ENCODE data around the gene GRID1.

GRID1 gene

GRCh38 chr10:86205306-86206239 lies 161.0 kb downstream of the GRID1 start:
- DNase-seq, result no peak

GRCh38 chr10:86204421-86205305 lies 161.9 kb downstream of the GRID1 start:
- DNase-seq, result no peak

DNA sequence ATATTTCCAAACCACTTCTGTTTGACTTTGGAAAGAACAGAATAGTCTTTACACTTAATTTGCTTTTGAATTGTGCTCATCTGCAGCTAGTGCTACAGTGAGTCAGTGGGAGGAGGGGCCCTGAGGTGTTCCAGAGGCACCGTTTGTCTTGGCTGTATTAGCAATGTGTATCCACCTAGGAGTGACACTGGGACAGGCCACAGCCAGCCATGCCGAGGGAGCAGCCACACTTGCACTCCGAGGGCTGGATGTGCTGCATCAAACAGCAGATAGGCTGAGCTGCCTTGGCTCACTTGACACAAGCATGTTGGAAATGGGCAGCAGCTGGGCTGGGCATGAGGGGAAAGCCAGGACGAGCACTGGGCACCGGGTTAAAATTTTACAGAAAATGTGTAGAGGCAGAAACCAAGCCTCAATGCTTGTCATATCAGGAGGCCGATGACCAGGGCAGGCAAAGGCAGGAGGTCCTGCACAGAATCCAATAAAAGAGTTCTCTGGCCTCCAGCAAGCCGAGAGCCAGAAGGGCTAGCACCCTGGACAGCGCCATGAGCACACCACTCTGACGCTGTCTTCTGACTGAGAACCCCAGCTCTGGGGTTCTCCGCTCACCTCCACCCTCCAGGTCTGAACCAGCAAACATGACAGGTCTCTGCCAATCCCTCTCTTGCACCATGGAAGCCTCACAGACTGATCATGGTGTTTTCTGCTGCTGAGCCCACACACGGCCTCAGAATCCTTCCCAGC lies 163.3 kb downstream of the GRID1 start:
- peak; percentile 35 to 74 (median 51) for DNase-seq

GRCh38 chr10:86202226-86202735 lies 164.3 kb downstream of the GRID1 start:
- DNase-seq, result no peak

GRCh38 chr10:86200867-86201266 lies 165.7 kb downstream of the GRID1 start:
- DNase-seq, result no peak

GRCh38 chr10:86200269-86200668 lies 166.3 kb downstream of the GRID1 start:
- DNase-seq, result no peak

GRCh38 chr10:86199041-86199440 lies 167.6 kb downstream of the GRID1 start:
- DNase-seq, result peak; percentile 12 to 52 (median 32)

- no peak for DNase-seq
These were observed 168.3 kb downstream of the GRID1 start for GRCh38 chr10:86198271-86198670.

DNA sequence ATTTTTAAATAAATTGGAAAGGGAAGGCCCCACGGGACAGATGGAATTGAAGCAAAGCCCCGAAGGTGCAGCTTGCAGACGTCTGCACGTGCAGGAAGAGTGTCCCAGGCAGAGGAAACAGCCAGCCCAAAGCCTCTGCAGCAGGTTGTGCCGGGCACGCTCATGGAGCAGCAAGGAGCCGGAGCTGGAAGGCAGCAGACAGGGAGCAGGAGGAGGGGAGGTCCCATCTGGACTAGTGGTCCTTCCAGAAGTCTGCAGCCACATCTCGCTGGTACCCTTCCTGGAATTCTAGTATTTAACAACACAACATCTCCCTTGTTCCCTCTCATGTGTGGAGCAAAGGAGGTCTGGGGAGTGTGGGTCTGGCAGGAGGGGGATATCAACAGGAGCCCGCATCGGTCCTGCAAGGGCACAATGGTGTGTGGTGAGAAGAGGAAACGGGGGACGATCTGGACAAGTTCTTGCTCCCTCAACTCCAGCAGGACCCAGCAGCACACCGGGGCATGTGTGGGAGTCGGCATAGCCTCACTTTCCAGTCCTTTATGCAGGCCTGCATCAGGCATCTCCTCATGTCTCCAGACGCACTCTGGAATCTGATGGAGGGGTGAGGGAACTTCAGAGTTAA lies 169.3 kb downstream of the GRID1 start:
- no peak for DNase-seq

DNA sequence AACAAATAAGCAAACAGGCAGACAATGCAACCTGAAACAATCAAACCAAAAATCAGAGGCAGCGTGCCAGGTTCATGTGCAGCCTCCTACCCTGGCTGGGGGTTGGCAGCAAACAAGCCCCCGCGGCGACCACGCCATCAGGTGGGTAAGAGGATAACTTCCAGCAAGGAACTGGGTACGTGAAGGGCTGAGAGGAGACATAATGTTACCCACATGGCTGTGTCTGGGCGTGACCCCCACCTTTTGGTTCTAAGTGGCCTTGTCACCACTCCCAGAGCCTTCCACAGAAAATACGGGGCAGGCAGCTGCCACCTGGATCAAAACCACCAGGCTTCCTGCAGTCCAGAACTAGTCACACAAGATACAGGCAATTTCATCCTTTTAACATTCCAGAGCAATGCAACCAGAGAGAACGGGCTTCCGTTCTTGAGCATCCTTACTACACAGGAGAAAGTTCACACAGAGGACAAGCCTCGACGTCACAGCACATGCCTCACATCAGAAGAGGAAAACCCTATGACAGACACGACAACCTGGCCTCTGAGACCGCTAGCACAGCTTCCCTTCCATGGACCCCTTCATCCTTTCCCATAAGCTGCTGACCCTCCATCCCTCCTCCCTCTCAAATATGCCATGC lies 171.0 kb downstream of the GRID1 start:
- DNase-seq, result no peak

- DNase-seq, result no peak
These were observed 171.9 kb downstream of the GRID1 start for GRCh38 chr10:86194684-86195083.

DNA sequence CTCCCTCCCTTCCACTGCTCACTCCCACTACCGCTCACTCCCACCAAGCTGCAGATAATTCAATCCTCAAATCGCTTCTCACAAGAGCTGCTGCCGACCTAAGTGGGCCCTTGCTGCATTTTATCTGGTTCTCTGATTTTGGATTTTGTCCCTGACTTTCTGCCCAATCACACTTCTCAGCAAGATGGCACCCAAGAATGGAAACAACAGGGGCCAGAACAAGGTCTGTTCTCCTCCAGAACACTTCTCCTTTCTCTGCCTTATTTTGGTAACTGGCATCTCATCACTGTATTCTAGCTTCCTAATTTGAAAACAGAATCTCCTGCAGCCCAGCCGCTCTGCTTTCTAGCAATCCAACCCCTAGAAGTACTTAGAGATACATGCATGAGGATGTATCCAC lies 172.8 kb downstream of the GRID1 start:
- no peak for DNase-seq

- DNase-seq, result no peak
These were observed 173.9 kb downstream of the GRID1 start for GRCh38 chr10:86192691-86193090.

DNA sequence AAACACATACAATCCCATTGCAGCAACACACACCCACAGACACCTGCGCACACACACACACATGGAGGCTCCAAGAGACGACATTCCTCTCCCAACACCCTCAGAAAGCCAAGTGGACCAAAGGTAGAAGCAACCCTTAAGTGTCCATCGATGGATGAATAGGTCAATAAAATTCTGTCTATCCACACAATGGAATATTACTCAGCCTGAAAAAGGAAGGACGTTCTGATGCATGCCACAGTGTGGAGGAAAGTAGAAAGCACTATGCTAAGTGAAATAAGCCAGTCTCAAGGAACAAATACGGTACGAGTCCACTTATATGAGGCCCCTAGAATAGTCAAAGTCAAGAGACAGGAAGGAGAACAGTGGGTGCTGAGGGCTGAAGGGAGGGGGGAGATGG lies 174.4 kb downstream of the GRID1 start:
- no peak for DNase-seq

DNA sequence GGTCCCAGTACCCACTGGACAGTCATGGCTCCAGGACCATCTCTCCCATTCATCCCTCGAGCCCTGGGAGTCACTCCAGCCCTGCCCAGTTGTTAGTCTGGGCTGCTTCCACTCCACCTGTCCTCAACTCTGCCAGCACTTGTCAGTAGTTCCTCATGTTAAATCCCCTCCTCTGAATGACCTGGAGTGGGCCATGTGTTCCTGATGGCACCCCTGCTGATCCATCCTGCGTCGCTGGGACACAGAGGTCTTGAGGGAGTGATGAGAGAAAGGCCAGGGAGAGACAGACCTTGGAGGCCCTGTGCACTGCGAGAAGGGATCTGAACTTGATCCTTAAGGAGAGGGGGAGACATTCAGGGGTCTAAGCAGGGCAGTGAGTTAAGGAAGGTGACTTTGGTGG lies 174.9 kb downstream of the GRID1 start:
- no peak for DNase-seq

- no peak for DNase-seq
These were observed 175.4 kb downstream of the GRID1 start for GRCh38 chr10:86191166-86191565.

GRCh38 chr10:86190291-86190690 lies 176.3 kb downstream of the GRID1 start:
- DNase-seq, result no peak

- no peak for DNase-seq
These were observed 176.7 kb downstream of the GRID1 start for GRCh38 chr10:86189891-86190290.

DNA sequence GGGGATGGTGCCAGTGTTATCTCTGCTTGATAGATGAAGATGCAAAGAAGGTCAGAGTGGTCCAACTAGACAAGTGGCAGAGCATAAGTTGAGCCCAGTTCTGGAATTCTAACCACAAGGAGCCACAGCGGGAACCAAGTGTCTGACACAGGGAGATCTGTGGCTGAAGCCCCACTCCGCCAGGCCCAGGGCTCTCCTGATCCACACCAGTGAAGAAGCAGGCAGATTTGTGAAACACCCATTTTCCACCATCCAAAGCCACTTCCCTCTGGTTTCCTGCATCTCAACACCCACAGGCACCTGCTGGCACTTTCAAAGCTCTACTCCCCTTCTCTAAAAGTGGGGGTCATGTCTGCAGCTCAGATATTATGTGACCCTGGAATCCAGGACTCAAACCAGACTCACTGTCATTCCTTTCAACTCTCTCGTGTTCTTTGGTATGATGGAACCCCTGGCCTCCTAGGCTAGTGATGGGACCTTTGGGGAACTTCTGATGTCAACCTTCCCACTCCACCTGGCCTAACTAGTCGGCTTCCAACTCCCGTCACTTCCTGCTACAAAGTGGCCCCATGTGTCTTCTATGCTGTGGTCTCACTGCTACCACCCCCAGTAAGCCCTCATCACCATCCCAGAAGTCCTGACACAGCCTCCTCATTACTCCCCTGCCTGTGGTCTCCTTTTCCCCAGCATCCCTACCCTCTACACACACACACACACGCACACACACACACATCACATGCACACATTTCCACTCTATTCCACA lies 177.6 kb downstream of the GRID1 start:
- DNase-seq, result no peak

DNA sequence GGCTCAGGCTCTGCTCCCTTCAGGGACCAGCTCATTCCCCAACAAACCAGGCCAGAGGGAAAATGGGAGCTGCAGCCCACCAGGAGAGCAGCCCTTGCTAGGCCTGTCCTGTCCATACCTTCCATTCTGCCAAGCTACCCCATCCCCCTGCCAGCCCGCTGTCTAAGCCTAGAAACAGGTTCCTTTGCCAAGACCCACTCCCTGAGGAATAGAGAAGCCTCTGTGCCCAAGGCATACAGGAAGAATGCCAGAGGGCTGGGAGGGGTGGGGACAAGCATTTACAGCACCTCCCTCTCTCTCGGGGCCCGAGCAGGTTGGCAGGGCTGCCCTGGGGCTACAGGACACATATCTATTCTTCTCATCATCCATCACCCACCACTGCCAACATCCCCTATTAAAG lies 178.3 kb downstream of the GRID1 start:
- DNase-seq, result no peak

Measured in suppressor macrophage (primary cell).